SU-DHL-6 (cell line): Measurements from ENCODE around the gene ELMO2.

Source experiments
- H2AFZ ChIP-seq: fragments of 200-600 bp; sonication (generic); 2 replicates; pipeline ENCODE4 v1.6.1; 2014; ENCODE audit warnings: low read depth, mild to moderate bottlenecking, moderate library complexity, mixed read lengths, antibody characterized with exemption, low read length; ENCODE audit not compliant: severe bottlenecking
- H3F3A ChIP-seq: fragments of 200-600 bp; shearing (Covaris generic); 2 replicates; pipeline ENCODE4 v1.6.0; 2016; ENCODE audit warnings: antibody characterized with exemption, mild to moderate bottlenecking; ENCODE audit not compliant: insufficient read depth
- H3K27ac ChIP-seq: fragments of 200-600 bp; sonication (generic); 2 replicates; pipeline ENCODE4 v1.5.1; 2016; ENCODE audit warnings: low read depth, mild to moderate bottlenecking, low read length, moderate library complexity, mixed read lengths
- H3K27me3 ChIP-seq: fragments of 200-600 bp; sonication (generic), shearing (Covaris generic); 2 replicates; pipeline ENCODE4 v1.6.0; 2014; ENCODE audit warnings: mild to moderate bottlenecking, low read length
- H3K36me3 ChIP-seq: fragments of 200-600 bp; sonication (generic); 2 replicates; pipeline ENCODE4 v1.6.1; 2014; ENCODE audit warnings: mild to moderate bottlenecking, low read length, mixed read lengths
- H3K4me2 ChIP-seq: fragments of 300-600, 200-600 bp; shearing (Covaris generic), sonication (generic); 2 replicates; pipeline ENCODE4 v1.6.0; 2014; ENCODE audit warnings: low read length, low read depth, mild to moderate bottlenecking; ENCODE audit not compliant: poor library complexity, severe bottlenecking
- H3K4me3 ChIP-seq: fragments of 200-600 bp; sonication (generic); 2 replicates; pipeline ENCODE4 v1.5.1; 2014; ENCODE audit warnings: antibody characterized with exemption, low read length, mild to moderate bottlenecking, mixed read lengths; ENCODE audit not compliant: insufficient read depth, poor library complexity, severe bottlenecking
- H3K79me2 ChIP-seq: fragments of 200-600 bp; sonication (generic); 2 replicates; pipeline ENCODE4 v1.6.1; 2014; ENCODE audit warnings: mild to moderate bottlenecking, low read length, moderate library complexity; ENCODE audit not compliant: insufficient read depth
- H3K9ac ChIP-seq: fragments of 200-600 bp; sonication (generic); 2 replicates; pipeline ENCODE4 v1.7.0; 2014; ENCODE audit warnings: mild to moderate bottlenecking, low read length
- H3K9me2 ChIP-seq: fragments of 200-600 bp; sonication (generic); replicated peaks from 2 replicates; pipeline ENCODE4 v1.6.1; 2014; ENCODE audit warnings: low read length; ENCODE audit not compliant: insufficient read depth
- H3K9me3 ChIP-seq: fragments of 200-600 bp; sonication (generic); 2 replicates; pipeline ENCODE4 v1.6.1; 2014; ENCODE audit warnings: low read length, mixed read lengths; ENCODE audit not compliant: insufficient read depth
- H4K20me1 ChIP-seq: fragments of 200-600 bp; sonication (generic); 2 replicates; pipeline ENCODE4 v1.6.1; 2014; ENCODE audit warnings: low read depth, mild to moderate bottlenecking, antibody characterized with exemption, low read length, moderate library complexity, mixed read lengths
- CTCF ChIP-seq: fragments of 200-600 bp; sonication (generic); IDR thresholded peaks from one replicate; pipeline ENCODE4 v1.5.1; 2017; ENCODE audit warnings: antibody characterized with exemption, mild to moderate bottlenecking, low read length, moderate library complexity; ENCODE audit not compliant: insufficient read depth, poor library complexity, severe bottlenecking
- EZH2phosphoT487 ChIP-seq: fragments of 200-600 bp; sonication (generic), shearing (Covaris generic); conservative IDR thresholded peaks from 2 replicates; pipeline ENCODE4 v1.6.1; 2018; ENCODE audit warnings: mild to moderate bottlenecking, antibody characterized with exemption, low read length, moderate library complexity, mixed read lengths

ELMO2 gene

GRCh38 chr20:46356195-46357029, 50.0 kb downstream of the ELMO2 start:
- Histone ChIP-seq H3K9me2 (no peaks in the 10 kb centered on the region), H3K27me3 (no peaks in the 10 kb centered on the region), H3K36me3 (no peaks in the 10 kb centered on the region), H2AFZ (no peak overlapping the region), H3K4me2 (no peak overlapping the region), H3K9ac (no peak overlapping the region), H4K20me1 (no peaks in the 10 kb centered on the region), H3K9me3 (no peaks in the 10 kb centered on the region), H3K4me3 (no peak overlapping the region), H3K79me2 (no peaks in the 10 kb centered on the region), H3K27ac (no peak overlapping the region), H3F3A (no peaks in the 10 kb centered on the region)
- no peak for TF ChIP-seq EZH2phosphoT487
- no peak for TF ChIP-seq CTCF

GRCh38 chr20:46355778-46356177, 50.6 kb downstream of the ELMO2 start:
- Histone ChIP-seq H3F3A (no peaks in the 10 kb centered on the region), H3K4me3 (no peak overlapping the region), H3K9ac (no peak overlapping the region), H3K36me3 (no peaks in the 10 kb centered on the region), H3K9me3 (no peaks in the 10 kb centered on the region), H2AFZ (no peak overlapping the region), H3K9me2 (no peaks in the 10 kb centered on the region), H3K79me2 (no peaks in the 10 kb centered on the region), H3K27me3 (no peaks in the 10 kb centered on the region), H4K20me1 (no peaks in the 10 kb centered on the region), H3K27ac (no peak overlapping the region), H3K4me2 (no peak overlapping the region)
- TF ChIP-seq EZH2phosphoT487 (no peak), CTCF (no peak)

- H3K27ac ChIP-seq, result no peak overlapping the region
Observed at GRCh38 chr20:46354920-46355654, 51.3 kb downstream of the ELMO2 start.

More at GRCh38 chr20:46354920-46355654, 51.3 kb downstream of the ELMO2 start:
- no peak for TF ChIP-seq CTCF
- no peak overlapping the region for H3K9ac ChIP-seq
- H3K27me3 ChIP-seq, result no peaks in the 10 kb centered on the region
- no peak overlapping the region for H3K4me3 ChIP-seq
- no peaks in the 10 kb centered on the region for H3F3A ChIP-seq
- no peaks in the 10 kb centered on the region for H3K9me3 ChIP-seq
- H4K20me1 ChIP-seq, result no peaks in the 10 kb centered on the region
- H3K36me3 ChIP-seq, result no peaks in the 10 kb centered on the region
- no peak overlapping the region for H2AFZ ChIP-seq
- no peaks in the 10 kb centered on the region for H3K79me2 ChIP-seq
- H3K9me2 ChIP-seq, result no peaks in the 10 kb centered on the region
- no peak overlapping the region for H3K4me2 ChIP-seq
